Subcutaneous abdominal adipose tissue (tissue), 5 donors: ENCODE results near the gene FAM83B.
"Not testable (repeated sequence)": the region's sequence is repeated elsewhere in the genome, so short reads cannot be mapped to it uniquely, and the experiment has no call there.

ENCODE experiments used
- H3K27ac ChIP-seq: one replicate; pipeline ENCODE4 v1.7.0; 2013; ENCODE audit warnings: low read depth, mild to moderate bottlenecking, inconsistent platforms, low read length, moderate library complexity
- H3K27me3 ChIP-seq, 5 donors: one replicate each; pipeline ENCODE4 v1.7.0; 2013; ENCODE audit warnings: low read length in 5 of 5, inconsistent platforms in 1 of 5; ENCODE audit not compliant: control insufficient read depth in 5 of 5, insufficient read depth in 4 of 5
- H3K36me3 ChIP-seq, 5 donors: one replicate each; pipeline ENCODE4 v1.7.0; 2013; ENCODE audit warnings: low read length in 5 of 5; ENCODE audit not compliant: control insufficient read depth in 5 of 5, insufficient read depth in 5 of 5
- H3K4me1 ChIP-seq, 5 donors: one replicate each; pipeline ENCODE4 v1.7.0; 2013; ENCODE audit warnings: low read length in 5 of 5, mild to moderate bottlenecking in 3 of 5, moderate library complexity in 1 of 5; ENCODE audit not compliant: control insufficient read depth in 5 of 5, insufficient read depth in 5 of 5
- H3K4me3 ChIP-seq, 5 donors: one replicate each; pipeline ENCODE4 v1.7.0; 2013; ENCODE audit warnings: low read length in 5 of 5, low read depth in 1 of 5
- H3K9ac ChIP-seq, 5 donors: one replicate each; pipeline ENCODE4 v1.7.0; 2013; ENCODE audit warnings: low read length in 5 of 5, mild to moderate bottlenecking in 4 of 5, moderate library complexity in 3 of 5
- H3K9me3 ChIP-seq, 5 donors: one replicate each; pipeline ENCODE4 v1.7.0; 2013; ENCODE audit warnings: low read length in 5 of 5; ENCODE audit not compliant: control insufficient read depth in 5 of 5
- donor health status: healthy.
- donor health status: healthy.
- donor health status: healthy.
- donor health status: healthy.
- donor health status: healthy.

Gene FAM83B, protein sequence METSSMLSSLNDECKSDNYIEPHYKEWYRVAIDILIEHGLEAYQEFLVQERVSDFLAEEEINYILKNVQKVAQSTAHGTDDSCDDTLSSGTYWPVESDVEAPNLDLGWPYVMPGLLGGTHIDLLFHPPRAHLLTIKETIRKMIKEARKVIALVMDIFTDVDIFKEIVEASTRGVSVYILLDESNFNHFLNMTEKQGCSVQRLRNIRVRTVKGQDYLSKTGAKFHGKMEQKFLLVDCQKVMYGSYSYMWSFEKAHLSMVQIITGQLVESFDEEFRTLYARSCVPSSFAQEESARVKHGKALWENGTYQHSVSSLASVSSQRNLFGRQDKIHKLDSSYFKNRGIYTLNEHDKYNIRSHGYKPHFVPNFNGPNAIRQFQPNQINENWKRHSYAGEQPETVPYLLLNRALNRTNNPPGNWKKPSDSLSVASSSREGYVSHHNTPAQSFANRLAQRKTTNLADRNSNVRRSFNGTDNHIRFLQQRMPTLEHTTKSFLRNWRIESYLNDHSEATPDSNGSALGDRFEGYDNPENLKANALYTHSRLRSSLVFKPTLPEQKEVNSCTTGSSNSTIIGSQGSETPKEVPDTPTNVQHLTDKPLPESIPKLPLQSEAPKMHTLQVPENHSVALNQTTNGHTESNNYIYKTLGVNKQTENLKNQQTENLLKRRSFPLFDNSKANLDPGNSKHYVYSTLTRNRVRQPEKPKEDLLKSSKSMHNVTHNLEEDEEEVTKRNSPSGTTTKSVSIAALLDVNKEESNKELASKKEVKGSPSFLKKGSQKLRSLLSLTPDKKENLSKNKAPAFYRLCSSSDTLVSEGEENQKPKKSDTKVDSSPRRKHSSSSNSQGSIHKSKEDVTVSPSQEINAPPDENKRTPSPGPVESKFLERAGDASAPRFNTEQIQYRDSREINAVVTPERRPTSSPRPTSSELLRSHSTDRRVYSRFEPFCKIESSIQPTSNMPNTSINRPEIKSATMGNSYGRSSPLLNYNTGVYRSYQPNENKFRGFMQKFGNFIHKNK

DNA sequence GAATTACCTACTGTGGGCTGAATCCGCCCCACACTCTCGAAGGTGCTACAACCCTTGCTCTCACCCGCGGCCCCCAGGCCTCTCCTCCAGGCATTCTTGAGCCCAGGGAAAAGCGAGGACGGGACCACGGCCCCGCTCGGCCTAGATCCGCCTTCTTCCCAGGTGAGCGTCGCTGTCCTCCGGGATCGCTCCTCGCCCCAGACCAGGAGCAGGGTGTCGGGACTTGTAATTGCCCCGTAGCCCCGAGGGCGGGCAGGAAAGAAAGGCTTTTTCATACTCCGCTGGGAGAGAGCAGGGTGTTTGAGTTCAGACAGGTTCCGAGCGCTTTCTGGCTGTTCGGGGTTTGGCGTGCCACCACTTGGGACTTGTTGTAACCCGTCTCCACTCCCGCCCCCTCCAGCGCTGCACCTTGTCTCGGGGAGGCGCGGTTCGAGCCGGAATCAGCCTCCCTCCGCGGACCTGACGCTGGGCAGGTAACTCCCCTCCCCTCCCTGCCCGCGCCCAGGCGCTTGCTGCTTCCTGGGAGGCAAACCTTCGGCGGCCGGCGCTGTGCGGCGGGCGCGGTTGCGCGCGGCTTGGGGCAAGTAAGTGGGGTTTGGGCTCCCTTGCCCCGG is at the start of gene FAM83B:
Gene FAM83B (plus strand): TSS at position 529 of the 614 bp plus-strand sequence. CDS start 23,476 bp downstream, outside the sequence.
- no peaks in the 10 kb centered on the region for H3K36me3 ChIP-seq
- no peaks in the 10 kb centered on the region for H3K9me3 ChIP-seq
- no peak within 1 kb of the TSS for H3K27ac ChIP-seq
- peak within 1 kb of the TSS in 2 of 5 donors; percentile 22 to 44 for H3K4me3 ChIP-seq
- peaks cover 0 to 10% (median 4%) of the 10 kb centered on the region in 5 donors for H3K4me1 ChIP-seq
- peaks cover 0 to 17% (median 13%) of the 10 kb centered on the region in 5 donors for H3K27me3 ChIP-seq
- no peak within 1 kb of the TSS for H3K9ac ChIP-seq

DNA sequence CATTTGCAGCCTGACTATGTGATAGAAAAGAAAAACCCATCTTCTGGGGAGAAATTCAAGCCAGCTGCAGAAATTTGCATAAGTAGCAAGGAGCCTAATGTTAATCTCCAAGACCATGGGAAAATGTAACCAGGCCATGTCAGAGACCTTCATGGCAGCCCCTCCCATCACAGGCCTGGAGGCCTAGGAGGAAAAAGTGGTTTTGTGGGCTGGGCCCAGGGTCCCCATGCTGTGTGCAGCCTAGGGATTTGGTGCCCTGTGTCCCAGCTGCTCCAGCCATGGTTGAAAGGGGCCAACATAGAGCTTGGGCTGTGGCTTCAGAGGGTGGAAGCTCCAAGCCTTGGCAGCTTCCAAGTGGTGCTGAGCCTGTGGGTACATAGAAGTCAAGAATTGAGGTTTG is 49.7 kb upstream of the FAM83B start:
- not testable (repeated sequence) for H3K4me1 ChIP-seq, H3K9me3 ChIP-seq, H3K27ac ChIP-seq, H3K4me3 ChIP-seq, H3K9ac ChIP-seq, H3K36me3 ChIP-seq, H3K27me3 ChIP-seq

DNA sequence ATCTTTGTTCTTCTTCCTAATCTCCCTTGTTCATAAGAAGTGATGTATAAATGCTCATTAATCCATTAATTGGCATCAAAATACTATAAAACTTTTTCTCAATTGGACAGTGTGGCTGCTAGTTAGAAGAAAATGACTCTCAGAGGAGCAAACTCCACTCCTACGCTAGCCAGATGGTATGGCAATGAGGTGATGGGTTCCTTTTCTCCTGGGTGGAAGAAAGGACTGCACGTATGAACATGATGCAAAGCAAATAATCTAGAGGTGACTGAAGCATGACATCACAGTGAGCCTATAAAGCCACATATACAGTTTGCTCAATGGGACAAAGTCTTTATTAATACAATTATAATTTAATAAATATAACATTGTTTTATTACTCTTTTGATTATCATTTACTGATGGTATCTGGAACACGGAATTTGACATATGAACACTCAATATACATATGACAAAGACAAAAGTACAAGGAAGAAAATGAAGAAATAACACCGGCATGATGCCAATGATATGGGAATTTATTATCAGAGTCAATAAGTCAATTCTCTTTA is 46.4 kb upstream of the FAM83B start:
- no peaks in the 10 kb centered on the region for H3K27me3 ChIP-seq
- H3K4me3 ChIP-seq: no peak overlapping the region

DNA sequence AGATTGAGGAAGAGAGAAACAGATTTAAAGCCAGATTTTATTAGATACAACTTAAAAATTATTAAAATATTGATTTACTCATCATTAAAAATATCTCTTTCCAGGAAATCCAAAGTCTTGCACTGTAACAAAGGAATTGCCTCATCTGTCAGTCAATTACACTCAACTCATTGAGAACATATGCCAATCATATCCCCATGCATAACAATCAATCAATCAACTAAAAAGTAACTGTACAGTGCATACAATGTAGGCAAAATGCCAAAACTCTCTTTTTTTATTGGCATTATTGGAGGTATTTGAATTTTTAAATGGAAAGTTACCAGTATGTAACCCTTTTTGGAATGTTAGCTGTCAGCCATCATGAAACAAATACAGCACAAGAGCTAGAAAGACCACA is 45.3 kb upstream of the FAM83B start:
- Histone ChIP-seq H3K4me3 (no peak overlapping the region), H3K9me3 (no peaks in the 10 kb centered on the region), H3K4me1 (no peaks in the 10 kb centered on the region), H3K9ac (no peak overlapping the region), H3K27me3 (no peaks in the 10 kb centered on the region), H3K27ac (no peak overlapping the region), H3K36me3 (no peaks in the 10 kb centered on the region)

More for the DNA sequence above, 46.4 kb upstream of the FAM83B start:
- H3K4me1 ChIP-seq: no peaks in the 10 kb centered on the region
- no peak overlapping the region for H3K9ac ChIP-seq
- no peaks in the 10 kb centered on the region for H3K9me3 ChIP-seq
- no peak overlapping the region for H3K27ac ChIP-seq
- no peaks in the 10 kb centered on the region for H3K36me3 ChIP-seq

DNA sequence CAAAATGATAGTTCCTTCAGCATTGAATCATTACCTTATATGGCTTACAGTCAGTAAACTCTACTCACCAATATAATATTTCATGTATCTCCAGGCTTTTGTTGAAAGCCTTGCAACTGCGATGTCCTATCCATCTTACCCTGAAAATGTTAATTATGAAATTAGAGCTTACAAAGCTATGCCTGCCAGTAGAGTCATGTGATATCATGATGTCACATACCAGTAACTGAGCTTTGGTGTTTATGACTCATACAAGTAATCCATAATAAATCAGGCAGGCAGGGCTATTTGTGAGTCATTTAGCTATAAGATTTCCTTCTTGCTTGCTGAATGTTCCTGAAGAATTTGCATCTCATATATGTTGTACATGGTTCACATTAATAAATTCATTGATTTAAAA is 44.9 kb upstream of the FAM83B start:
- no peaks in the 10 kb centered on the region for H3K27me3 ChIP-seq
- H3K36me3 ChIP-seq: no peaks in the 10 kb centered on the region
- H3K9ac ChIP-seq: no peak overlapping the region
- no peak overlapping the region for H3K27ac ChIP-seq
- H3K4me3 ChIP-seq: no peak overlapping the region
- H3K4me1 ChIP-seq: no peaks in the 10 kb centered on the region
- H3K9me3 ChIP-seq: no peaks in the 10 kb centered on the region

DNA sequence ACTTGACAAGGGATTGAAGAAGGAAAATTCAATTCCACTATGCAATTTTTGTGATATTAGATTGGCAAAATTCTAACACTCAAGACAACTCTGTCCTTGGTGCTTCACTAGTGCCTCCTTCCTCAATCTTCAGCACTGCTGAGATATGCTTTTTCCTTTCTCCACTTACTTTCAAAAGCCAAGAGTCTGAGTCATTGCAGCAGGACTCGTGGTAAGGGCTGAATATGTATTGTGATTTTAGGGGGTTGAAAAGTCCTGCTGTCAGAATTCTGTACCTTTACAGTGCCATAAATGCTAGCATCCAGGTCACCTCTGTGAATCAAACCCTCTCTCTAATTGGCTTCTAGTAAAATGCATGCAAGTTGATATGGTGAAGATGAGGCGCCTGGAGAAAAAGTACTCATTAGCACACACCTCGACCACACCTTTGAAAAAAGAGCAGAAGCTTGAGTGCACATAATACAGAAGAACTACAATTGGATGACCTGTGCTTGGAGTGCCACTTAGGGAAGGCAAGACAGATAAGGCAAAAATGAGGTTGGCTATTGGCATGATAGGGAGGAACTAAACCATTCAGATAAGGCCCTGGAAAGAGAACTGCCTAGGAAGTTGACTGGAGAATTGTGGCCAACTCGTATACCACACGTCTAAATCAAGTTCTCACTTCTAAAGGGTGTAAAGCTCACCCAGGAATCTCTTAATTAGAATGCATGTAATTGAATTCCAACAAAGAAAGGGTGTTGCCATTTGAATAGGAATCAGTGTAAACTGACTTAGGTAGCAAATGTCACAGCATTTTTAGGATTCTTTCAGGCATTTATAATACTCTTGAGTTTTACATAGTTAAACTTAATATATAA is 43.6 kb upstream of the FAM83B start:
- H3K27me3 ChIP-seq: no peaks in the 10 kb centered on the region
- no peaks in the 10 kb centered on the region for H3K9me3 ChIP-seq
- H3K36me3 ChIP-seq: no peaks in the 10 kb centered on the region
- H3K9ac ChIP-seq: no peak overlapping the region
- H3K4me3 ChIP-seq: no peak overlapping the region
- no peaks in the 10 kb centered on the region for H3K4me1 ChIP-seq
- no peak overlapping the region for H3K27ac ChIP-seq

DNA sequence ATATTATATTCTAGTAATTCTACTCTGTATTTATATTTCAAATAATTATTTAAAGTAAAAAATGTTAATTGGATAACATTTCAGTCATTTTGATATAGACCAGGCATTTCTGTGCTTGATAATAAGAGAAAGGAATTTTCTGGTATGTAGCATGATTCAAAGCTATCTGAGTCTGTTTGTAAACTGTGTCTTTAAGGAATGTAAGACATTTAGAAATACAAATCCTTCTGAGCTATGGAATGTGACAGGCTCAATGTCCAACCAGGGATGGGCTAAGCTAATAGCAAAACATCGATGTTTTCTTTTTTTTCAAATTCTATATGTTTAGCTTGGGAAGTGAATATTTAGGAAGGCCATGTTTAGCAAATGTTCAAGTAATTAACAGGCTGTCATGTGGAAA is 41.5 kb upstream of the FAM83B start:
- Histone ChIP-seq H3K36me3 (no peaks in the 10 kb centered on the region), H3K27me3 (no peaks in the 10 kb centered on the region), H3K4me3 (no peak overlapping the region), H3K9me3 (no peaks in the 10 kb centered on the region), H3K27ac (no peak overlapping the region), H3K9ac (no peak overlapping the region), H3K4me1 (no peaks in the 10 kb centered on the region)

DNA sequence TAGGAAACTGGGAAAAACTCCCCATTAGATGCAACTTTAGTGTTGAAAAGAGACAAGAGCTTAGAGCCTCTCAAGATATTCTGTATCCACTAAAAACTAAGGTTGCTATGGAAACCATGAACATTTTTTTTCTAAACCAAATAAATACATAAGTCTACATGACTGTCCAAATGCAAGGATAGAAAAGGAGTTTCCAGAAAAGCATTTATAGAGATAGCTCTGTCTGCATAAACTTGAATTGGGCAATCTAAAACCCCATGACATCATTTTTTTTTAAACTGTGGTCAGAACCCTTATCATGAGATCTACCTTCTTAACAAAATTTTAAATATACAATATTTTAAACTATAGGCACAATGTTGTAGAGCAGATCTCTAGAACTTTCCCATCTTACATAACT is 36.4 kb upstream of the FAM83B start:
- Histone ChIP-seq H3K4me3 (no peak overlapping the region), H3K36me3 (no peaks in the 10 kb centered on the region), H3K9ac (no peak overlapping the region), H3K27me3 (no peaks in the 10 kb centered on the region), H3K27ac (no peak overlapping the region), H3K9me3 (peaks cover 0 to 1% (median 0%) of the 10 kb centered on the region in 5 donors), H3K4me1 (no peaks in the 10 kb centered on the region)

DNA sequence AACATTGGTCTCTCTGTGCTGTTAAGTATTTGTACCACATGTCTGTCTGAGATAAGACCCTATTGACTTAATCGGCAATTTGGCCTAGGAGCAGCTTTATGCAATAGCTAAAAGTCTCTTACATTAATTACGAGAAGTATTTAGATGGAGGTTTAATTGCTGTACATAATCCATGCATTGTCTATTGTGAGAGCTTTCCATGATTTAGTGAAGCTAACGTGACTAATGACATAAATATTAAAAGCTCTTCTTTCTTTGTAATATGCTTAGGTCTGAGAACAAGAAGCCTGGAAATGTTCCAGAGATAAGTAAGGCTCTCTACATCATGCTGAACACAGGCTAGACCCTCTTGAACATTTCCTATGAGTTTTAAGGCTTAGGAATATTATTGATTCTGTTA is 32.7 kb upstream of the FAM83B start:
- Histone ChIP-seq H3K36me3 (no peaks in the 10 kb centered on the region), H3K9me3 (peaks cover 0 to 2% (median 0%) of the 10 kb centered on the region in 5 donors), H3K9ac (no peak overlapping the region), H3K27me3 (no peaks in the 10 kb centered on the region), H3K4me1 (no peaks in the 10 kb centered on the region), H3K4me3 (no peak overlapping the region), H3K27ac (no peak overlapping the region)
